HG03064 (cell line): Measurements from ENCODE around the gene TAF1D.
"Not testable (repeated sequence)": the region's sequence is repeated elsewhere in the genome, so short reads cannot be mapped to it uniquely, and the experiment has no call there.

Experiments used
- ATAC-seq: cut with Tn5 transposase; IDR thresholded peaks from one replicate; pipeline ENCODE4 v1.9.1; 2021; ENCODE audit warnings: low read depth; ENCODE audit not compliant: unreplicated experiment

TAF1D gene, protein sequence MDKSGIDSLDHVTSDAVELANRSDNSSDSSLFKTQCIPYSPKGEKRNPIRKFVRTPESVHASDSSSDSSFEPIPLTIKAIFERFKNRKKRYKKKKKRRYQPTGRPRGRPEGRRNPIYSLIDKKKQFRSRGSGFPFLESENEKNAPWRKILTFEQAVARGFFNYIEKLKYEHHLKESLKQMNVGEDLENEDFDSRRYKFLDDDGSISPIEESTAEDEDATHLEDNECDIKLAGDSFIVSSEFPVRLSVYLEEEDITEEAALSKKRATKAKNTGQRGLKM

DNA sequence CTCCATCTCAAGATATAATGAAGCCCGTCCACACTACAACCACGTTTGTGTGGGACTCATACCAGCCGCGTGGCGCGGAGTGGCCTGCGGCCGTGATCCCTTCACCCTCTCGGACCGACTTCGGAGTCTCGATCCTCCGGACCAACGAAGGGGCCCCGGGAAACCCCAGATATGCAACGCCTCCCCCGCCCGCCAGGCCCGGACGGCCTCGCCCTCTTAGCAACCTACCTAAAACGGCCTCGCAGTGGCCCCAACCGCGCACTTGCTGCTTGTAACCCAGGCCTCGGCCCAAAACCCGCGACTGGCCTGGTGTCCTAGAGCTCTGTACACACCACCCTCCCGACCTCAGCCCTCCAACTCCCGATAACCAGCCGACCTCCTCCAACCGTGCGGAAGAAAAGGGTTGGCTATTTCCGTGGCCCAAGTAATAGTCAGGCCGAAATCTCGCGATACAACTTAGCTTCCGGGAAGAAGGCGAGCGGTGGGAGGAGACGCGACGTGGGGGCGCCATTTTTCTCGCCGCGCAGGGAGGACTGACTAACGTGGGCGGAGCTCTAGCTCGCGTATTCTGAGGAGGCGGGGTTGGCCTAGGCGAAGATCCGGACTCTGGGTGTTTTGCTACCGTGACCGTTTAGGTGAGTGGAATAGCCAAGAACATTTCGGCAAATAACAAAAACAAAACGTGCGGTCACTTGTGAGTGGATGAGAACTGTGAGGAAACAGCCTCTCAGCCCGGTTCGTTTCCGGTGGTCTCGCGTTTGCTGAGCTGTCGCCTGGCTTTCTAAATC lies at the start of gene TAF1D, which contains the start of gene C11orf54:
Gene TAF1D, minus strand, starts transcription at position 402 of the 788 bp plus-strand sequence. CDS start 2,191 bp downstream, outside the sequence.
Gene C11orf54, plus strand, starts transcription at position 579 of the 788 bp plus-strand sequence. CDS start 5,722 bp downstream, outside the sequence.
- peak; percentile 87 for ATAC-seq

DNA sequence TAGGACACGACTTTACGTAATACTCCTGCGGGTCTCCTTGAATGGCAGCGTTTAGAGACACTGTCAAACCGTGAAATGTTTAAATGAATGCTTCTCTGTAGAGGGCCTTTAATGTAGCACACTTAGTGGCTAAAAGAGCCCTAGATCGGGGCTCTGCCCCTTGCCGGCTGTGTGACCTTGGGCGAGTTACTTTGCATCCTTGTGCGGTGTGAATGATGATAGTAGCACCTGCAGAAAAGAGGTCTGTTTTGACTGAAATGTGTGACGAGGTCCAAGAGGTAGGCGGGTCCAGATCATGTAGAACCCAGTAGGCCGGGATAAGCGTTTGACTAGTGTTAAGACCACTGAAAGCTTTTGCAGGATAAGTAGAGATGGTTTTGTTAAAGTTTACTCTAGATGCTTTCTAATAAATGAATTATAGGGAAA lies 43.7 kb upstream of the TAF1D start:
- ATAC-seq = peak; percentile 25

- ATAC-seq = peak; percentile 98
Measured at GRCh38 chr11:93784145-93784934, 43.0 kb upstream of the TAF1D start, which contains the start of gene MED17. Gene MED17, plus strand, starts transcription at chr11:93784282. Its CDS starts 232 bp downstream, at chr11:93784514.

DNA sequence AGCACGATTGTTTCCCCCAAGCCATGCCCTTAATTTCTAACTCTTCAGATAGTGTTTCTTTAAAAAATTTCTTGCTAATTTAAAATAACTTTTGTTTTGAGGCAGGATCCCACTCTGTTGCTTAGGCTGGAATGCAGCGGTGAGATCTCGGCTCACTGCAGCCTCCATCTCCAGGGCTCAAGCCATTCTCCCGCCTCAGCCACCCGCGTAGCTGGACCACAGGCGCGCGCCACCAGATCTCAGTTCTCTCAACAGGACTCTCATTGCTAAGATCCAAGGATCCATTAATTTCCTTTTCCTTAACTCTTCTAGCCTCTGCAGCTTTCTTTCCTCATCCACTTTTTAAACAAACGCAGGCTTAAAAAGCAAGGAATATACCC lies 42.5 kb upstream of the TAF1D start:
- ATAC-seq = peak; percentile 47

DNA sequence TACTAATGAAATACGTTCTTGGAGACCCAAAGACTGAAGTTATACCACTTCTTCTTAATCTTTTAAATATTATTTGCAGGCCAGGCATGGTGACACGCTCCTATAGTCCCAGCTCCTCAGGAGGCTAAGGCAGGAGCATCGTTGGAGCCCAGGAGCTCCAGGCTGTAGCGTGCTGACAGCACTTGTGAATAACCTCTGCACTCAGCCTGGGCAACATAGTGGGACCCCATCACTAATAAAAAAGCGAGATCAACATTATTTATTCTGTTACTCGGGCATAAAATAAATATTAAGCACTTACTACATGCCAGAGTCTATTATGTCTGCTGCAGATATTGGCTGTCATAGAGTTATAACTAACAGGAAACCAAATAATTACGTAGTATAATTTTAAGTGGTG lies 42.1 kb upstream of the TAF1D start:
- no peak for ATAC-seq

GRCh38 chr11:93775289-93775688 lies 34.0 kb upstream of the TAF1D start:
- ATAC-seq = no peak

DNA sequence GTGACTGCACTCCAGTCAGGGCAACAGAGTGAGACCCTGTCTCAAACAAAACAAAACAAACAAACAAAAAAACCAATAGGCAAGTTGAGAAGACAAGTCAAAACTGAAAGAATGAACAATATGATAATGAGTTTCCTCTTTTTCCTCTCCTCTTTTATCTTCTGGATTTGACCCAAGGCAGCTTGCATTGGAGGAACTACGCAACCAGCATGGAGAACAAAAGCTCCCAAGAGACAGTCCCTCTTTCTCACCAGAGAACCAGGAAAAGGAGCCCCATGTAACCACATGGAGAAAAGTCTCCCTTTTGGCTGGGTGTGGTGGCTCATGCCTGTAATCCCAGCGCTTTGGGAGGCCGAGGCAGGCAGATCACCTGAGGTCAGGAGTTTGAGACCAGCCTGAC lies 33.3 kb upstream of the TAF1D start:
- ATAC-seq = not testable (repeated sequence)

GRCh38 chr11:93773601-93774200 lies 32.4 kb upstream of the TAF1D start:
- ATAC-seq = no peak

DNA sequence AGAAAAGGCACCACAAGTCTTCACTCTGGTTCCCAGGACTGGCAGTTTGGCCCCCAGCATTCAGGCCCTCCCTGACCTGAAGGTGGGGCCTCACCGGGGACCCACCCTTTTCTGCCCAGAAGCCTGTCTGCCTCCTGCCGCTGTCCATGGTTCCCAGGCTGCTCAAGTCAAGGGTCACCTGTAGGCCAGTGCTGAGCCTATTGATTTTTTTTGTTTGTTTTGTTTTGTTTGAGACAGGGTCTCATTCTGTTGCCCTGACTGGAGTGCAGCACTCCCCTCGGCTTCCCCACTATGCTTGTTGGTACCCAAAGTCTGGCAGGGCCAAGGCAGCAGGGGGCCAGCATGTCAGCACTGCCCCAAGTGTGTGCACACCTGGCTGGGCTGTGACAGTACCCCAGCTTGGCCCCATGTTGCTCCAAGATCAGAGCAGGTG lies 31.8 kb upstream of the TAF1D start:
- ATAC-seq = no peak

DNA sequence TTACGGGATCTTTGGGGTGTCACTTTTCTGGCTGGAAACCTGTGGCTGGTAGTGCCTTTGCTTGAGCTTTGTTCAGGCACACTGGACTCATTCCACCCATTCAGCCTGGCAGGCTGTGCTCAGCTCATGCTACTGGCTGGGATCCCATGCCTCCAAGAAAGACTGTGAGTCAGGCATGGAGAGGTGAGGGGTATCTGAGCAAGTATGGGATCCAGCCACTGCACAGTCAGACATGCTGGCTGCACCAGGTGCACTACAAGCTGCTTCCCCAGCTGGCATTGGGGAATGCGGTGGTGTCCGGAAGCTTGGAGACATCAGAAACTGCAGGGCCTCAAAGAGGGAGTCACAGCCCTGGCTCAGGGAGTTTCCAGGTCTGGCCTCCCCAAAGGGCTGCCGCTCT lies 30.8 kb upstream of the TAF1D start:
- ATAC-seq = no peak

- no peak for ATAC-seq
Measured at GRCh38 chr11:93770160-93770559, 28.9 kb upstream of the TAF1D start.

- ATAC-seq = no peak
Measured at GRCh38 chr11:93767018-93767417, 25.7 kb upstream of the TAF1D start.

DNA sequence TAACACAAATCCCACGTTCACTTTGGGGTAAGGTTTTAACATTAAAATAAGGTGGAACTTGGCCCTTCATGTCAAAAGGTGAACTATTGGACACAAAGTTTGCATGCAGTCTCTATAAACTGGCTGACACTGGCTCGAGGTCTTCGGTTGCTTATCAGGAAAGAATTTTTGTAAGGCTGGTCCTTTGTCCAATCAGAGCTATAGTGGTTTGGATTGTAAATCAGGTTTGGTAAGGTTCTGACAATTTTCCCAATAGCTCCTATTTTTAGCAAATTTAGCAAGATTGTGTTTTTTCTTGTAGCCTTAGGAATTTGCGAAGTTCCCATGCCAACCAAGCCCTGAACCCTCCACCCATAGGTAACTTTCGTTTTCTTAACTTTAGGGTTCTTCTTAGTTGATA lies 25.2 kb upstream of the TAF1D start:
- no peak for ATAC-seq

- no peak for ATAC-seq
Measured at GRCh38 chr11:93765551-93765950, 24.3 kb upstream of the TAF1D start.

DNA sequence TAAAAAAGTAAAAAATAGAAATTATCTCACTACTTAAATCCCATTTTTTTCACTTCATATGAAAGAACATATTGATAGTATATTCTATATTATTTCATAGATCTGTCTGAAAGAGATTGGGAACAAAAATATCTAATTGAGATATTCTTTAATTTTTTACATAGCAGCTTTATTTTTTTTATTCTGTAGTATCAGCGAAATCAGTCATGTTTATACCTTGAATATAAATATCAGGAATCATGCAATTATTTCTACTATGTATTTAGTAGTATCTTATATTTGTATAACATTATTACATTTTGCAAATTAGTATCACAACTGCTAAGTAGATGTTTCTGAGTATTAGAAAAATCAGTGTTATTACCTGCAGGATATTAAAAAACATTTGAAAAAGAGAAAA lies 20.6 kb upstream of the TAF1D start:
- ATAC-seq = no peak

GRCh38 chr11:93759123-93759522 lies 17.8 kb upstream of the TAF1D start:
- ATAC-seq = not testable (repeated sequence)

DNA sequence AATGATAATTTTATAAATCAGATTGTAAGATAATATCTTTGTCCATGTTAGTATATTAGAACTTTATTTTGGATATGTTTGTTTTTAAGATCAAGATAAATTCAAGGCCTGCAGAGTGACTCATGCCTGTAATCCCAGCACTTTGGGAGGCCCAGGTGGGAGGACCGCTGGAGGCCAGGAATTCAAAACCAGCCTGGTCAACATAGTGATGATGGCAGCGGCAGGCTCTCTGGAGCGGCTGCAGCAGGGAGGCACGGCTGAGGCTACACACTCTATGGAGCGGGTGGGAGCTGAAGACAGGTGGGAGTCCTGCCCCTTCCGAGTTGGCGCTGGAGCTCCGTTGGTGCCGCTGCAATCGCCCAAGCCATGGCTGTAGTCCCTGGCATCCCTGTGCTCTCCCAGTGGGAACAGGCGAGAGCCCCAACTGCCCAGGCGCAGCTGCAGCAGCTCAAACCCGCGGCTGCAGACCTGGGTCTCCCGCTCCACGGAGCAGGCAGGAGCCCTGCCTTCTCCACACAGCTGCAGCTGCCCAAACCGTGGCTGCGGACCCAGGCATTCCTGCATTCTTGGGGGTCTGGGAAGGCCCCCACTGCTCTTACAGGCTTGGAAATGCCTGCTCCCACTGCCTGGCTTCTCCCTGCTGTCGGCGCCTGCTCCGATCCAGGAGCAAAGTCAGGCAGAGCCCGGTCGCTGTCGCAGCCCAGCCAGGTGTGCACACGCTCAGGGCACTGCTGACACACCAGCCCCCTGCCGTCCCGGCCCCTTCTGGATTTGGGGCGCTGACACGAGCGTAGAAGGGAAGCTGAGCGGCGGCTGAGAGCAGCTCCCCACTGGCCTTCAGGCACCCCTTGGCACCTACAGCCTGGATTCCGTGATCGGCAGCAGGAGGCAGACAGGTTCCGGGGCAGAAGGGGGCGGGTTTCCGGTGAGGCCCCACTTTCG lies 16.9 kb upstream of the TAF1D start:
- ATAC-seq = no peak

GRCh38 chr11:93757301-93757700 lies 16.0 kb upstream of the TAF1D start:
- ATAC-seq = no peak

GRCh38 chr11:93756748-93757147 lies 15.5 kb upstream of the TAF1D start:
- no peak for ATAC-seq
